CD4-positive, alpha-beta memory T cell (primary cell): ENCODE results near the gene THAP4. TPM values are rescaled to one million over a fixed set of nuclear protein-coding genes. Genes with fewer than 3 reads are reported as not detected.
"Not testable (repeated sequence)": the region's sequence is repeated elsewhere in the genome, so short reads cannot be mapped to it uniquely, and the experiment has no call there.

Source experiments
- CTCF ChIA-PET: fragments of 350-600 bp; sonication (Branson Sonifier 250); formaldehyde crosslinking; loops from one replicate; lab custom pipeline; 2021; ENCODE audit warnings: inconsistent platforms; ENCODE audit not compliant: partially characterized antibody; lab: Charles Lee
- POLR2A ChIA-PET: fragments of 350-600 bp; sonication (Branson Sonifier 250); formaldehyde crosslinking; loops from one replicate; lab custom pipeline; 2021; ENCODE audit not compliant: partially characterized antibody; lab: Charles Lee
- DNase-seq, 5 donors: peaks; one replicate each; pipeline versions ENCODE4 v3.0.0 to v3.0.0-alpha.2; 2020 to 2022; ENCODE audit warnings: mixed read lengths in 1 of 5
- H3K27ac ChIP-seq: one replicate; pipeline ENCODE4 v1.7.0; 2013; ENCODE audit warnings: low read depth, low read length
- H3K27me3 ChIP-seq: 2 replicates; pipeline ENCODE4 v1.7.0; 2013; ENCODE audit warnings: mild to moderate bottlenecking, low read length, moderate library complexity; ENCODE audit not compliant: insufficient read depth
- H3K36me3 ChIP-seq: 2 replicates; pipeline ENCODE4 v1.7.0; 2013; ENCODE audit warnings: mild to moderate bottlenecking, low read length, moderate library complexity; ENCODE audit not compliant: insufficient read depth
- H3K4me1 ChIP-seq: 2 replicates; pipeline ENCODE4 v1.7.0; 2013; ENCODE audit warnings: mild to moderate bottlenecking, low read length, moderate library complexity; ENCODE audit not compliant: insufficient read depth
- H3K4me3 ChIP-seq, 2 donors: one replicate each; pipeline ENCODE4 v1.7.0; 2013; ENCODE audit warnings: low read length in 2 of 2, mild to moderate bottlenecking in 1 of 2
- H3K9me3 ChIP-seq, 2 donors: one replicate each; pipeline ENCODE4 v1.7.0; 2013; ENCODE audit warnings: low read length in 2 of 2, control low read depth in 1 of 2; ENCODE audit not compliant: control insufficient read depth in 1 of 2
- H3K27ac Mint-ChIP-seq, 7 donors: one replicate each; pipeline ENCODE4 v1.8.0; 2020 to 2021; ENCODE audit warnings: mixed read lengths in 7 of 7, mild to moderate bottlenecking in 6 of 7, inconsistent platforms in 3 of 7, moderate library complexity in 3 of 7
- H3K27me3 Mint-ChIP-seq, 2 donors: one replicate each; pipeline ENCODE4 v1.8.0; 2020 to 2021; ENCODE audit warnings: mixed read lengths in 2 of 2
- H3K36me3 Mint-ChIP-seq, 2 donors: one replicate each; pipeline ENCODE4 v1.8.0; 2020 to 2021; ENCODE audit warnings: mixed read lengths in 2 of 2, inconsistent platforms in 1 of 2, mild to moderate bottlenecking in 1 of 2
- H3K4me1 Mint-ChIP-seq, 4 donors: one replicate each; pipeline ENCODE4 v1.8.0; 2020 to 2021; ENCODE audit warnings: mixed read lengths in 4 of 4, mild to moderate bottlenecking in 1 of 4
- H3K4me3 Mint-ChIP-seq, 8 donors: one replicate each; pipeline ENCODE4 v1.8.0; 2020 to 2021; ENCODE audit warnings: mixed read lengths in 8 of 8, mild to moderate bottlenecking in 7 of 8, moderate library complexity in 6 of 8, inconsistent platforms in 3 of 8
- H3K9me3 Mint-ChIP-seq, 8 donors: one replicate each; pipeline ENCODE4 v1.8.0; 2020 to 2021; ENCODE audit warnings: mixed read lengths in 8 of 8, mild to moderate bottlenecking in 5 of 8, inconsistent platforms in 3 of 8, moderate library complexity in 1 of 8
- intact Hi-C: fragments of 100-400 bp; cut with micrococcal nuclease; formaldehyde crosslinking; loops from one replicate; pipeline ENCODE4 v1.15.1; 2023
- polyA plus RNA-seq, 2 donors: library from polyadenylated mRNA; unstranded; fragments of 300-500 nt; fragmentation: Illumina TruSeq; gene quantifications; one replicate each; pipeline ENCODE4 v1.2.3, GENCODE V29; 2021
- total RNA-seq, 2 experiments: library from RNA; stranded (reverse); gene quantifications; one replicate each; pipeline ENCODE4 v1.2.3, GENCODE V29; 2021

Gene THAP4
- total and polyA plus RNA-seq, 4 experiments from 2014 or later, result 27.8 to 42.9 (median 29.9) TPM

- CTCF ChIA-PET, result no interaction called here
- Histone ChIP-seq H3K4me3 (no peak overlapping the region), H3K4me1 (no peaks in the 10 kb centered on the region), H3K27me3 (no peaks in the 10 kb centered on the region), H3K9me3 (no peaks in the 10 kb centered on the region), H3K27ac (no peak overlapping the region), H3K36me3 (no peaks in the 10 kb centered on the region)
- POLR2A ChIA-PET, result no interaction called here
- Mint-ChIP-seq H3K27me3 (no peaks in the 10 kb centered on the region), H3K4me1 (no peaks in the 10 kb centered on the region), H3K4me3 (no peak overlapping the region), H3K9me3 (peaks cover 0 to 2% (median 0%) of the 10 kb centered on the region in 8 donors), H3K36me3 (no peaks in the 10 kb centered on the region), H3K27ac (no peak overlapping the region)
- DNase-seq, result no peak
- intact Hi-C loops, result no loop called here
These were observed 69.2 kb downstream of the THAP4 start for GRCh38 chr2:241567776-241568175.

GRCh38 chr2:241567266-241567665 lies 69.7 kb downstream of the THAP4 start:
- H3K27me3 ChIP-seq, H3K9me3 Mint-ChIP-seq, H3K4me1 ChIP-seq, CTCF ChIA-PET, intact Hi-C loops, POLR2A ChIA-PET, H3K4me1 Mint-ChIP-seq, H3K36me3 ChIP-seq, H3K27ac Mint-ChIP-seq, H3K4me3 Mint-ChIP-seq, DNase-seq, H3K4me3 ChIP-seq, H3K36me3 Mint-ChIP-seq, H3K27me3 Mint-ChIP-seq, H3K9me3 ChIP-seq, H3K27ac ChIP-seq: not testable (repeated sequence)

- DNase-seq, result no peak
- Histone ChIP-seq H3K4me3 (no peak overlapping the region), H3K9me3 (no peaks in the 10 kb centered on the region), H3K4me1 (no peaks in the 10 kb centered on the region), H3K36me3 (no peaks in the 10 kb centered on the region), H3K27ac (no peak overlapping the region), H3K27me3 (no peaks in the 10 kb centered on the region)
- peaks cover 1 to 2% of the 10 kb centered on the region in 2 donors for H3K27me3 Mint-ChIP-seq
- no peaks in the 10 kb centered on the region for H3K4me1 Mint-ChIP-seq
- intact Hi-C loops, result no loop called here
- POLR2A ChIA-PET, result no interaction called here
- no peak overlapping the region for H3K4me3 Mint-ChIP-seq
- H3K9me3 Mint-ChIP-seq, result peaks cover 0 to 1% (median 0%) of the 10 kb centered on the region in 8 donors
- no peak overlapping the region for H3K27ac Mint-ChIP-seq
- no peaks in the 10 kb centered on the region for H3K36me3 Mint-ChIP-seq
- CTCF ChIA-PET, result no interaction called here
These were observed 70.5 kb downstream of the THAP4 start for GRCh38 chr2:241566468-241566867.

- H3K4me3 Mint-ChIP-seq, H3K27me3 Mint-ChIP-seq, POLR2A ChIA-PET, H3K4me3 ChIP-seq, H3K9me3 Mint-ChIP-seq, H3K9me3 ChIP-seq, H3K36me3 Mint-ChIP-seq, H3K27me3 ChIP-seq, DNase-seq, H3K27ac ChIP-seq, H3K36me3 ChIP-seq, H3K4me1 ChIP-seq, H3K4me1 Mint-ChIP-seq, CTCF ChIA-PET, H3K27ac Mint-ChIP-seq, intact Hi-C loops: not testable (repeated sequence)
These were observed 70.9 kb downstream of the THAP4 start for GRCh38 chr2:241566021-241566420.

- peaks cover 1 to 5% of the 10 kb centered on the region in 2 donors for H3K27me3 Mint-ChIP-seq
- CTCF ChIA-PET, result no interaction called here
- no peak overlapping the region for H3K27ac Mint-ChIP-seq
These were observed 71.5 kb downstream of the THAP4 start for GRCh38 chr2:241565411-241565810.

GRCh38 chr2:241564596-241565410 lies 72.2 kb downstream of the THAP4 start:
- Mint-ChIP-seq H3K4me1 (peaks cover 0 to 5% (median 0%) of the 10 kb centered on the region in 4 donors), H3K9me3 (peaks cover 0 to 1% (median 0%) of the 10 kb centered on the region in 8 donors), H3K27ac (no peak overlapping the region), H3K4me3 (no peak overlapping the region), H3K36me3 (no peaks in the 10 kb centered on the region), H3K27me3 (peaks cover 3 to 11% of the 10 kb centered on the region in 2 donors)
- no peak for DNase-seq
- Histone ChIP-seq H3K36me3 (no peaks in the 10 kb centered on the region), H3K4me3 (no peak overlapping the region), H3K27ac (no peak overlapping the region), H3K9me3 (no peaks in the 10 kb centered on the region), H3K4me1 (no peaks in the 10 kb centered on the region), H3K27me3 (peaks cover 4% of the 10 kb centered on the region)
- ChIA-PET POLR2A (no interaction called here), CTCF (no interaction called here)
- intact Hi-C loops, result no loop called here

More at GRCh38 chr2:241565411-241565810, 71.5 kb downstream of the THAP4 start:
- Mint-ChIP-seq H3K4me1 (no peaks in the 10 kb centered on the region), H3K4me3 (no peak overlapping the region), H3K36me3 (no peaks in the 10 kb centered on the region), H3K9me3 (peaks cover 0 to 1% (median 0%) of the 10 kb centered on the region in 8 donors)
- Histone ChIP-seq H3K9me3 (no peaks in the 10 kb centered on the region), H3K4me1 (no peaks in the 10 kb centered on the region), H3K27me3 (no peaks in the 10 kb centered on the region), H3K36me3 (no peaks in the 10 kb centered on the region), H3K4me3 (no peak overlapping the region), H3K27ac (no peak overlapping the region)
- intact Hi-C loops, result no loop called here
- POLR2A ChIA-PET, result no interaction called here
- no peak for DNase-seq

- intact Hi-C loops, result no loop called here
- Histone ChIP-seq H3K4me1 (no peaks in the 10 kb centered on the region), H3K36me3 (no peaks in the 10 kb centered on the region), H3K27ac (no peak overlapping the region), H3K27me3 (peaks cover 4% of the 10 kb centered on the region), H3K9me3 (no peaks in the 10 kb centered on the region), H3K4me3 (no peak overlapping the region)
- H3K4me1 Mint-ChIP-seq, result peaks cover 0 to 6% (median 0%) of the 10 kb centered on the region in 4 donors
- POLR2A ChIA-PET, result no interaction called here
- no peak overlapping the region for H3K27ac Mint-ChIP-seq
- H3K36me3 Mint-ChIP-seq, result no peaks in the 10 kb centered on the region
- CTCF ChIA-PET, result no interaction called here
- no peak for DNase-seq
- peaks cover 0 to 1% (median 0%) of the 10 kb centered on the region in 8 donors for H3K9me3 Mint-ChIP-seq
- H3K4me3 Mint-ChIP-seq, result no peak overlapping the region
- H3K27me3 Mint-ChIP-seq, result peaks cover 4 to 12% of the 10 kb centered on the region in 2 donors
These were observed 72.9 kb downstream of the THAP4 start for GRCh38 chr2:241563981-241564595.
